Transverse colon (tissue), 4 donors: ENCODE results near the gene SERAC1.

Experiments used
- CTCF ChIP-seq, 5 experiments: fragments of 200-600 bp in 3 of 5; fragments of 450-650 bp in 2 of 5; sonication (generic) in 3 of 5; IDR thresholded peaks; 1 replicate in 2 of 5; 2 replicates in 3 of 5; pipeline ENCODE4 v1.5.1; 2016 to 2017; ENCODE audit warnings: antibody characterized with exemption in 5 of 5, inconsistent platforms in 3 of 5, mild to moderate bottlenecking in 2 of 5, moderate library complexity in 1 of 5
- POLR2A ChIP-seq: fragments of 450-650 bp; IDR thresholded peaks from one replicate; pipeline ENCODE4 v1.6.1; 2016; ENCODE audit warnings: antibody characterized with exemption, mild to moderate bottlenecking, moderate library complexity
- POLR2AphosphoS5 ChIP-seq, 3 donors: sonication (generic); formaldehyde crosslinking; IDR thresholded peaks; one replicate each; pipeline ENCODE4 v1.6.1; 2016; ENCODE audit warnings: antibody characterized with exemption in 3 of 3

- TF ChIP-seq CTCF (IDR thresholded peaks at IDR 0.05) = no peak
- TF ChIP-seq POLR2AphosphoS5 (IDR thresholded peaks at IDR 0.05) = no peak
- TF ChIP-seq POLR2A = no peak
These were observed 100.5 kb downstream of the SERAC1 start for GRCh38 chr6:158067436-158068015.
